Nephron (organoid): ENCODE results near the gene RNF112.

Experiments used
- H3K27ac Mint-ChIP-seq, 3 experiments: 2 replicates each; pipeline ENCODE4 v1.8.0; 2020; ENCODE audit warnings: mixed read lengths in 3 of 3, mild to moderate bottlenecking in 2 of 3, moderate library complexity in 1 of 3
- H3K27me3 Mint-ChIP-seq: 2 replicates; pipeline ENCODE4 v1.8.0; 2021; ENCODE audit warnings: low read depth, mild to moderate bottlenecking, moderate library complexity, mixed read lengths
- H3K36me3 Mint-ChIP-seq: 2 replicates; pipeline ENCODE4 v1.8.0; 2020; ENCODE audit warnings: low read depth, mixed read lengths
- H3K4me1 Mint-ChIP-seq: 2 replicates; pipeline ENCODE4 v1.8.0; 2020; ENCODE audit warnings: mixed read lengths
- H3K4me3 Mint-ChIP-seq, 3 experiments: 2 replicates each; pipeline ENCODE4 v1.8.0; 2020; ENCODE audit warnings: mild to moderate bottlenecking in 3 of 3, mixed read lengths in 3 of 3, moderate library complexity in 2 of 3
- H3K9me3 Mint-ChIP-seq: 2 replicates; pipeline ENCODE4 v1.8.0; 2020; ENCODE audit warnings: mixed read lengths
- TF ChIP-seq, protein P1 (sequence below), 3 experiments: fragments of 200-600 bp; sonication (generic); IDR thresholded peaks; one replicate each; pipeline ENCODE4 v1.5.0; 2021; ENCODE audit warnings: antibody characterized with exemption in 3 of 3; ENCODE audit not compliant: unreplicated experiment in 3 of 3

Gene RNF112

DNA sequence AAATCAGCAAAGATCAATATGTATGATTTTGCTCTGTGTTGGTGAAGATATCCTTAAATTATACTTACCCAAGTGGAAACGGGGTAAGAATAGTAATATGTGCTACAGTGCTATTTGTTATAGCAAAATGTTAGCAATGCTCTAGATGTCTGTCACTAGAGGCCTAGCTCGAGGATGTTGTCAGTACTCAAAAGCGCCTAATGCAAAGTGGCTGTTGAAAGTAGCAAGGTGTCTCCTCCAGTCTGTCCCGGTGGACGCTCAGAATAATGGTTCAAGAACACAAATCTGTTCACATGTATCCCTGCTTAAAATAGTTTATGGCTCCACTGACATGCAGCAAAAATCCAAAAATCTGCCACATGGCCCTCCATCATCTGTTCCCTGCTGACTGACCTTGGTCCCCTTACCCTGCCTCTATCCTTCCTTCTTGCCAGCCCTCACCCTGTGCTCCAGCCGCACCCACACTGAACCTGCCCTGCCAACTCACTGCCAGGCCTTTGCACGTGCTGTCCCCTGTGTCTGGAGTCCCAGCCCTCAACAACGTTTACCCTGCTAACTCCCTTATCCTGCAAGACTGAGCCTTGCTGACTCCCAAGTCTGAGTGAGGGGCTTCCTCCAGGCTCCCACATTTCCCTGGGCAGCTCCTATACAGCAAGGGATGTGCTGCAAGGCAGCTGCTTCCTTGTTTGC, 9.6 kb upstream of the RNF112 start:
- peak overlapping the region; percentile 89 to 92 (median 92) for H3K27ac Mint-ChIP-seq
- H3K27me3 Mint-ChIP-seq, result no peaks in the 10 kb centered on the region
- H3K9me3 Mint-ChIP-seq, result no peaks in the 10 kb centered on the region
- TF ChIP-seq, protein P1, sequence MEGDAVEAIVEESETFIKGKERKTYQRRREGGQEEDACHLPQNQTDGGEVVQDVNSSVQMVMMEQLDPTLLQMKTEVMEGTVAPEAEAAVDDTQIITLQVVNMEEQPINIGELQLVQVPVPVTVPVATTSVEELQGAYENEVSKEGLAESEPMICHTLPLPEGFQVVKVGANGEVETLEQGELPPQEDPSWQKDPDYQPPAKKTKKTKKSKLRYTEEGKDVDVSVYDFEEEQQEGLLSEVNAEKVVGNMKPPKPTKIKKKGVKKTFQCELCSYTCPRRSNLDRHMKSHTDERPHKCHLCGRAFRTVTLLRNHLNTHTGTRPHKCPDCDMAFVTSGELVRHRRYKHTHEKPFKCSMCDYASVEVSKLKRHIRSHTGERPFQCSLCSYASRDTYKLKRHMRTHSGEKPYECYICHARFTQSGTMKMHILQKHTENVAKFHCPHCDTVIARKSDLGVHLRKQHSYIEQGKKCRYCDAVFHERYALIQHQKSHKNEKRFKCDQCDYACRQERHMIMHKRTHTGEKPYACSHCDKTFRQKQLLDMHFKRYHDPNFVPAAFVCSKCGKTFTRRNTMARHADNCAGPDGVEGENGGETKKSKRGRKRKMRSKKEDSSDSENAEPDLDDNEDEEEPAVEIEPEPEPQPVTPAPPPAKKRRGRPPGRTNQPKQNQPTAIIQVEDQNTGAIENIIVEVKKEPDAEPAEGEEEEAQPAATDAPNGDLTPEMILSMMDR (IDR thresholded peaks at IDR 0.05; ENCODE audit: unreplicated experiment in 3 of 3), result no peak
- H3K4me3 Mint-ChIP-seq, result no peak overlapping the region
- H3K36me3 Mint-ChIP-seq, result no peaks in the 10 kb centered on the region
- peaks cover 28% of the 10 kb centered on the region for H3K4me1 Mint-ChIP-seq

DNA sequence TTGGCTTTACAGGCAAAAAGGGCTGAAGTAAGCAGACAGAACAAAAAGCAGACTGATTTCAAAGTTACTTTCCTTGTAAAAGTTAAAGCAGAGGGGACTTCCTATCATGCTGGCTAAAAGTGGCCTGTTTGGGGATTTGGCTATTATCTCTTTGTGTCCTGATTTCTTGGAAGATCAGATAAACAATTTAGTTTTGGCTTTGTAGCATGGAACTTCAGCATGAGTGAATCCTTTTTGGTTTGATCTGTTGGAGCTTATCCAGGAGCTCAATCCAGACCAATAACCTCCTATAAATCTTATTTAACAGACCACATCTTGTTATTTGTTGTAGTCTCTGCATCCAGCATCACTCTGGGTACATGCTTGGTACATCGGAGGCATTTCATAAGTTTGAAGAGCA, 8.9 kb upstream of the RNF112 start:
- Mint-ChIP-seq H3K9me3 (no peaks in the 10 kb centered on the region), H3K27ac (peak overlapping the region; percentile 89 to 92 (median 92)), H3K4me3 (no peak overlapping the region), H3K27me3 (no peaks in the 10 kb centered on the region), H3K4me1 (peaks cover 28% of the 10 kb centered on the region), H3K36me3 (no peaks in the 10 kb centered on the region)
- TF ChIP-seq, protein P1 (IDR thresholded peaks at IDR 0.05; ENCODE audit: unreplicated experiment in 3 of 3), result no peak

DNA sequence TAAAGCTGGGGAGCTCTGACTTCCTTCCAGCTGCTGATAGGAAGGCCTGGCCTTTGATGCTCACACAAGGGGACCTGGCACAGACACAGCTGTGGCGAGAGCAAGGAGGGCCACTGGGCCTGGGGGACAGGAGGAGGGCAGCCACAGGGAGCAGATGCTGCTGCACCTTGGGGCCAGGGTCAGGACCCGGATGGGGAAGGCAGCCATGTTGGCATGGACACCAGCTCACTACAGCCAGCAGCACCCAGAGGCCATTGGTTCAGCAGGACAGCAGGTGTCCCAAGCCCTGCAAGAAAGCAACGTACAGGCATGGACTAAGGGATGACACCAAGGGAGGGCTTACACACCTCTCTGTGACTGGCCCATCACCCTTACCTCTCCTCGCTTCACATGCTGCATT, 8.0 kb upstream of the RNF112 start:
- TF ChIP-seq, protein P1 (IDR thresholded peaks at IDR 0.05; ENCODE audit: unreplicated experiment in 3 of 3), result no peak
- Mint-ChIP-seq H3K4me1 (peaks cover 26% of the 10 kb centered on the region), H3K36me3 (no peaks in the 10 kb centered on the region), H3K27me3 (no peaks in the 10 kb centered on the region), H3K4me3 (no peak overlapping the region), H3K9me3 (no peaks in the 10 kb centered on the region), H3K27ac (peak overlapping the region in 2 of 3 experiments; percentile 89 to 92)

DNA sequence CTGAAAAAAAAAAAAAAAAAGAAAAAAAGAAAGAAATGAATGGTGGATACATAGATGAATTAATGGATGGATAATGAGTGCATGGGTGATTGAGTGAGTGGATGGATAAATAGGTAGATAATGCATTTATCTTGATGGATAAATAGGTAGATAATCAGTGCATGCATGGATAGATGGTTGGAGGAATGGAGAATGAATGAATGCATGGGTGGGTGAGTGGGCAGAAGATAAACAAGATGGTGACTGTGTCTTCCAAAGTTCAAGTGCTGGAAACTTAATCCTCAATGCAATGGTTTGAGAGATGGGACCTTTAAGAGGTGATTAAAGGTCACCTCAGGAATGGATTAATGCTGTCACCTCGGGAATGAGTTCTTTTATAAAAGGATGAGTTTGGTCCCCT, 6.8 kb upstream of the RNF112 start:
- H3K4me1 Mint-ChIP-seq, result peaks cover 16% of the 10 kb centered on the region
- no peak overlapping the region for H3K4me3 Mint-ChIP-seq
- no peaks in the 10 kb centered on the region for H3K9me3 Mint-ChIP-seq
- no peaks in the 10 kb centered on the region for H3K36me3 Mint-ChIP-seq
- H3K27me3 Mint-ChIP-seq, result no peaks in the 10 kb centered on the region
- TF ChIP-seq, protein P1 (IDR thresholded peaks at IDR 0.05; ENCODE audit: unreplicated experiment in 3 of 3), result no peak
- H3K27ac Mint-ChIP-seq, result peak overlapping the region in 1 of 3 experiments; percentile 51

DNA sequence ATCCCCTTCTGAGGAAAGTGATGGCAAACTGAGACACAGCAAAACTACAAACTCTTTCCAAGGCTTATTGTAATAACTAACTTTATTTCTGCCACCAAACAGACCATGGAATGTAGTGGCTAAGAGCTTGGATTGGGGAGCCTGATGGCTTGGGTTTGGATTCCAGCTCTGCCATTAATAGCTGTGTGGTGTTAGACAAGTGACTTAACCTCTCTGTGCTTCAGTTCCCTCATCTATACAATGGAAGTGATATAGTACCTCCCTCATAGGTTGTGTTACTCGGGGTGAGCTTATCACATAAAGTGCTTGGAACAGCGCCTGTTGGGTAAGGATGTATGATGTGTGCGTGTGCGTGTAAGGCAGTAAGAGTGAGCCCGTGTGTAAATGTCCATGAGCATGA, 5.9 kb upstream of the RNF112 start:
- H3K27ac Mint-ChIP-seq, result peak overlapping the region in 2 of 3 experiments; percentile 3 to 10
- H3K9me3 Mint-ChIP-seq, result no peaks in the 10 kb centered on the region
- TF ChIP-seq, protein P1 (IDR thresholded peaks at IDR 0.05; ENCODE audit: unreplicated experiment in 3 of 3), result no peak
- H3K4me3 Mint-ChIP-seq, result no peak overlapping the region
- H3K36me3 Mint-ChIP-seq, result no peaks in the 10 kb centered on the region
- H3K4me1 Mint-ChIP-seq, result peaks cover 18% of the 10 kb centered on the region
- H3K27me3 Mint-ChIP-seq, result no peaks in the 10 kb centered on the region
